Measurements from ENCODE around the gene TNKS2.

Gene TNKS2

DNA sequence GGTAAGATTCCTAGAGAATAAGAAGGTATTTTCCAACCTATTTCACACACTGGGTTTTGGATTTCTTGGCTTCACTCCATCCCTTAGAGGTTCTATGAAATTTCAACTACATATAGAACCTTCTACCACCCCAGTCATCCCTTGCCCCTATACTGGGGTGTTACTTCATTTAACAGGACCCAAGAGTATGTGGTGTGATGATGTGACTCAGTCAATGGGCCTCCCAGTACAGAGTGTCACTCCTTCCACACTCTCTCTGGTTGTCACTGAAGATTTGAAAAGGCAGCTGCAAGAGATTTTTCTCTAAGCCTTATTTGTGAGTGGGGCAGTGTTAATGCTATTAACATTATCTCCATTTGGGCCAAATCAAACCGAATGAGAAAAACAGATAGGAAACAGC, 77.6 kb downstream of the TNKS2 start:
- Histone ChIP-seq H3K27me3 (ENCODE audit: low read depth, low read length) (no peaks in the 10 kb centered on the region), H3K9me3 (ENCODE audit: control insufficient read depth in 1 of 2, low read length in 2 of 2) (no peaks in the 10 kb centered on the region), H3K4me3 (ENCODE audit: low read depth in 1 of 2, low read length in 2 of 2) (no peak overlapping the region), H3K4me1 (ENCODE audit: control insufficient read depth in 1 of 2, insufficient read depth in 2 of 2, low read length in 2 of 2) (no peaks in the 10 kb centered on the region), H3K36me3 (ENCODE audit: control insufficient read depth in 1 of 2, insufficient read depth in 2 of 2, low read length in 2 of 2) (no peaks in the 10 kb centered on the region), H3K27ac (ENCODE audit: low read length) (no peak overlapping the region)

DNA sequence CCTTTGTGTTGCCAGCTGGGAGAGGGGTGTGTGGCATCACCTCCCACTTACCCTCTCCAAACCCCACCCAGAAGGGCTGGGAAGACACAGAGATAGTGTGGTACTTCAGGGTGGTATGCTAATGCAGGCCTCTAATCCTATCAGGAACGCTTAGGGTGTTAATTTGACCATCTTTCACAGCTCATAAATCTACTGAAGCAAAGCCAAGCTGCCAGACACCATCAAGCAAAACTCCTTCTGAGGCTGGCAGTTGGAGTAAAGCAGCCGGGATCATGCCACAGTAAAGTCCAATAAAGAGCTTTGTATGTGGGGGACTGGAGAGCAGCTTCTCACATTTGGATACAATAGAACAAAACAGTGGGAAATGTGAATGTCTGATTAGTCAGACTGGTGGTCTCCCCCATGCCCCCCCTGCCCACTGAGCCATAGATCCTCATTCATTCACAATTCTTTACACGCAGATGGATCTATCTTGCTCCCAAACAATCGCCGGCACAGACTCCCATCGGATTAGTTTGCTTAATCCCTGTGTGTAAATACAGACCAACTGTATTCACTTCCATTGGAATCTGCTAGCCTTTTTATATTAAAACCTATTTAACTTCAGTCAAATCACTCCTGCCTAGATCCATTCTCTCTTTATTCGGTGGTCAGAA, 81.4 kb downstream of the TNKS2 start:
- H3K9me3 ChIP-seq (ENCODE audit: control insufficient read depth in 1 of 2, low read length in 2 of 2): peaks cover 0 to 3% of the 10 kb centered on the region in 2 donors
- no peaks in the 10 kb centered on the region for H3K27me3 ChIP-seq (ENCODE audit: low read depth, low read length)
- no peak overlapping the region for H3K27ac ChIP-seq (ENCODE audit: low read length)
- no peak overlapping the region for H3K4me3 ChIP-seq (ENCODE audit: low read depth in 1 of 2, low read length in 2 of 2)
- H3K36me3 ChIP-seq (ENCODE audit: control insufficient read depth in 1 of 2, insufficient read depth in 2 of 2, low read length in 2 of 2): no peaks in the 10 kb centered on the region
- H3K4me1 ChIP-seq (ENCODE audit: control insufficient read depth in 1 of 2, insufficient read depth in 2 of 2, low read length in 2 of 2): peaks cover 0 to 8% of the 10 kb centered on the region in 2 donors

DNA sequence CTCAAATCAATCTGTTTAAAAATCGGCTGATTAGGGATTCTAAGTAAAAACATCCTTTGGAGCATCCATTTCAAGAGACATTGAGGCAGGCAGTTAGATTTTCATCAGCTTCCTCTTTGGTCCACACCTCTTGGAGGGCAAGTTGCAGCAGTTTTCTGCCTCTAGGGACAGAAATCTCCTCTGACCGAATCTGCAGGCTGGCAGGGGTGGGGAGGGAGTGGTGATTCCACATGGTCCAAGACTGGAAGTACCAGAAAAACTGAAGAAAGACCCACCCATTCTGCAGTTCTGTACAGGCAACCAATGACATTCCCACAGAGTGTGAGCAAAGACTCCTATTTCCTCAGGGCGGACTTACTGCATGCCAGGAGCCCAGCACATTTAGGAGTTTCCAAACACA, 82.1 kb downstream of the TNKS2 start:
- Histone ChIP-seq H3K27me3 (ENCODE audit: low read depth, low read length) (no peaks in the 10 kb centered on the region), H3K4me1 (ENCODE audit: control insufficient read depth in 1 of 2, insufficient read depth in 2 of 2, low read length in 2 of 2) (peaks cover 0 to 8% of the 10 kb centered on the region in 2 donors), H3K36me3 (ENCODE audit: control insufficient read depth in 1 of 2, insufficient read depth in 2 of 2, low read length in 2 of 2) (no peaks in the 10 kb centered on the region), H3K4me3 (ENCODE audit: low read depth in 1 of 2, low read length in 2 of 2) (no peak overlapping the region), H3K9me3 (ENCODE audit: control insufficient read depth in 1 of 2, low read length in 2 of 2) (peaks cover 0 to 3% of the 10 kb centered on the region in 2 donors), H3K27ac (ENCODE audit: low read length) (no peak overlapping the region)

DNA sequence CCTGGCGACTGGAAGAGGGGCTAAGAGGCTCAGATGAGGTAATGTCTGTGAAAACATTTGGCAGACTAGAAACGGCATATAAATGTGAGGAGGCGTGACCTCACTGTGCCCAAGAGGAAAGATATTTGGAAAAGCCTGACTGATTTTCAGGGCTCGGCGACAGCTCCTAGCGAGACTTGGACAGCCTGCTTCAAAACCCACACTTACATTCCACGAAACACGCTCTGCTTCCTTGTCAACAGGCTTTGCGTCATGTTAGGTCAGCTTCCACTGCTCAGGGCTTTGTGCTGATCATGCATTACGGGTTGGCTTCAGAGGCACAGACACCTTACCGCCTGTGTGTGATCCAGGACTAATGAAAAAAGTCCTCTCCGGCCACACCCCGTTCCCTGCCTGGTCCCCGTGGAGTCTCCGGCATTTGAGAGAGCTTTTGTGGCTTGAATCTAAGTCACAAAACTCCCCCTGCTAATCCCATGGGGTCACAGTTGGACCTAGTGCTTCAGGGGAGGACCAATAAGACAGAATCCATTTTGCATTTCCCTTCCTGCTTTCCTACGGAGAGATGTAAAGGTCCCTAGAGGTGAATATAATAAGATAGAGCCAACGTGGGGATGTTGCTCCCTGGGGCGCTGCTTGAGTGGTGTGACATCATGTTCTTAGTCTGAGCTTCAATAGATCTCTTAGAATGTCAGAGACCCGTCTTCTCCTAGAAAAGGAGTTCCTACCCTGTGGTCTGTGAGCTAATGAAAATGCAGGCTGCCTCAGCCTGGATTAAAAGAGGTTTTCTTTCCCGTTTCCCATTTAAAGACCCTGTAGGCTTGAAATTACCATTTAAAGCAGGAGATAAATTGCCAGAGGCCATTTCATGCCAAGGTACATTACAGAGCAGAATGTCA, 85.6 kb downstream of the TNKS2 start:
- H3K27me3 ChIP-seq (ENCODE audit: low read depth, low read length): no peaks in the 10 kb centered on the region
- H3K36me3 ChIP-seq (ENCODE audit: control insufficient read depth in 1 of 2, insufficient read depth in 2 of 2, low read length in 2 of 2): no peaks in the 10 kb centered on the region
- peaks cover 4 to 14% of the 10 kb centered on the region in 2 donors for H3K4me1 ChIP-seq (ENCODE audit: control insufficient read depth in 1 of 2, insufficient read depth in 2 of 2, low read length in 2 of 2)
- H3K27ac ChIP-seq (ENCODE audit: low read length): no peak overlapping the region
- no peak overlapping the region for H3K4me3 ChIP-seq (ENCODE audit: low read depth in 1 of 2, low read length in 2 of 2)
- H3K9me3 ChIP-seq (ENCODE audit: control insufficient read depth in 1 of 2, low read length in 2 of 2): peaks cover 0 to 3% of the 10 kb centered on the region in 2 donors

DNA sequence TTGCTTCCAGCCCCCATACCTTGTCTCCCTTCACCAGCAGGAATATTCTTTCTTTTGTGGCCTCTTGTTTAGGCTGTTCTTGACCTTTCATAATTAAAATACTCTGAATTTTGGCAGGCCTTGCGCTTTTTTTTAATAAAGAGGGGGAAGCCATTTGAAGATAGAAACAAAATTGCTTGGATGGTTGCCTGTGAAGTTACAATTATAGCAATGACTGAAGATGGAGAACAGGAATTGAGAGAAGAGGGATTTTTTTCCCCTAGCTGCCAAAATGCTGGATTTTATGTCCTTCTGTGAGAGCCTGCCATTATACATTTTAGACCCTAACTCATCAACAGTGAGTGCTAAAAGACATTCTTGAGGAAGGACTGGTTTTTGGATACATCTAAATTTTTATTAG, 86.3 kb downstream of the TNKS2 start:
- Histone ChIP-seq H3K4me1 (ENCODE audit: control insufficient read depth in 1 of 2, insufficient read depth in 2 of 2, low read length in 2 of 2) (peaks cover 4 to 14% of the 10 kb centered on the region in 2 donors), H3K4me3 (ENCODE audit: low read depth in 1 of 2, low read length in 2 of 2) (no peak overlapping the region), H3K36me3 (ENCODE audit: control insufficient read depth in 1 of 2, insufficient read depth in 2 of 2, low read length in 2 of 2) (no peaks in the 10 kb centered on the region), H3K27ac (ENCODE audit: low read length) (no peak overlapping the region), H3K27me3 (ENCODE audit: low read depth, low read length) (no peaks in the 10 kb centered on the region), H3K9me3 (ENCODE audit: control insufficient read depth in 1 of 2, low read length in 2 of 2) (peaks cover 0 to 3% of the 10 kb centered on the region in 2 donors)

DNA sequence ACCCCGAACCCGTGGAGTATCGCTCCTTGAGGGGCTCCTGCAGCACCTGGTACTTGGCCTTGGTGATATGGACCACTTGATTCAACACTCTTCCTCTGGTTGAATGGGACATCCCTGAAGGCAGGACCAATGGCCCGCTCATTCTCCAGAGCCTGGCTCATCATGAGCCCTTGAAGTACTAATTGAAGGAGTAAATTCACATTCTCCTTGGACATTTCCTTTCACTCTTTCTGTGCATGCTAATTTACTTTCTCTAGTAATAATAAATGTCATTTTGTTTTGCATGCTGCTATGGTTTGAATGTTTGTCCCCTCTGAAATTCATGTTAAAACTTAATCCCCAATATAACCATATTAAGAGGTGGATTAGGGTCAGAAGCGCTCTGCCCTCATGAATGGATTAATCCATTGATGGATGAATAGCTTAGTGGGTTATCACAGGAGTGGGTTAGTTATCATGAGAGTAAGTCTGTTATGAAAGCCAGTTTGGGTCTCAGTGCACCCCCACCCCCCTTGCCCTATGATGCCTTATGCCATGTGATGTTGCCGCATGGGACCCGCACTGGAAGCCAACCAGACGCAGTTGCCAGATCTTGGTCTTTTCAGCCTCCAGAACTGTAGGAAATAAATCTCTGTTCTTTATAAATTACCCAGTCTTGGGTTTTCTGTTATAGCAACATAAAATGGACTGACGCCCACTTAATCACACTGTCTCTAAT, 87.3 kb downstream of the TNKS2 start:
- no peaks in the 10 kb centered on the region for H3K36me3 ChIP-seq (ENCODE audit: control insufficient read depth in 1 of 2, insufficient read depth in 2 of 2, low read length in 2 of 2)
- H3K27me3 ChIP-seq (ENCODE audit: low read depth, low read length): no peaks in the 10 kb centered on the region
- peaks cover 4 to 14% of the 10 kb centered on the region in 2 donors for H3K4me1 ChIP-seq (ENCODE audit: control insufficient read depth in 1 of 2, insufficient read depth in 2 of 2, low read length in 2 of 2)
- H3K4me3 ChIP-seq (ENCODE audit: low read depth in 1 of 2, low read length in 2 of 2): no peak overlapping the region
- H3K27ac ChIP-seq (ENCODE audit: low read length): no peak overlapping the region
- H3K9me3 ChIP-seq (ENCODE audit: control insufficient read depth in 1 of 2, low read length in 2 of 2): peaks cover 0 to 3% of the 10 kb centered on the region in 2 donors

DNA sequence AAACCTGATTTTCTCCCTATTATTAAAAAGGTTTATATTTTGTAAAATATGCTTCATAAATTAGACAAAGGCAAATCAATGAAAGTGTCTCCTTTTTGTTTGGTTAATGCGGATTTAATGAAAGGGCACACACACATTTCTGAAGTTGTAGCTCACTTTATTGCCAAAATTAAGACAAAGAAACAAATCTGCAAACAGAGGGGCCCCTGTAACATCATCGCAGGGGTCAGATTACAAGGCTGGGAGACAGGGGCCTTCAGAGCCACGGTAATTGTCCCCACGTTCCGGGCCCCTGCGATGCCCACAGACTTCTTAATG, 88.7 kb downstream of the TNKS2 start:
- no peaks in the 10 kb centered on the region for H3K36me3 ChIP-seq (ENCODE audit: control insufficient read depth in 1 of 2, insufficient read depth in 2 of 2, low read length in 2 of 2)
- H3K27ac ChIP-seq (ENCODE audit: low read length): no peak overlapping the region
- no peaks in the 10 kb centered on the region for H3K9me3 ChIP-seq (ENCODE audit: control insufficient read depth in 1 of 2, low read length in 2 of 2)
- H3K4me3 ChIP-seq (ENCODE audit: low read depth in 1 of 2, low read length in 2 of 2): peak overlapping the region; percentile 76 to 77
- H3K27me3 ChIP-seq (ENCODE audit: low read depth, low read length): no peaks in the 10 kb centered on the region
- H3K4me1 ChIP-seq (ENCODE audit: control insufficient read depth in 1 of 2, insufficient read depth in 2 of 2, low read length in 2 of 2): peaks cover 4 to 14% of the 10 kb centered on the region in 2 donors

DNA sequence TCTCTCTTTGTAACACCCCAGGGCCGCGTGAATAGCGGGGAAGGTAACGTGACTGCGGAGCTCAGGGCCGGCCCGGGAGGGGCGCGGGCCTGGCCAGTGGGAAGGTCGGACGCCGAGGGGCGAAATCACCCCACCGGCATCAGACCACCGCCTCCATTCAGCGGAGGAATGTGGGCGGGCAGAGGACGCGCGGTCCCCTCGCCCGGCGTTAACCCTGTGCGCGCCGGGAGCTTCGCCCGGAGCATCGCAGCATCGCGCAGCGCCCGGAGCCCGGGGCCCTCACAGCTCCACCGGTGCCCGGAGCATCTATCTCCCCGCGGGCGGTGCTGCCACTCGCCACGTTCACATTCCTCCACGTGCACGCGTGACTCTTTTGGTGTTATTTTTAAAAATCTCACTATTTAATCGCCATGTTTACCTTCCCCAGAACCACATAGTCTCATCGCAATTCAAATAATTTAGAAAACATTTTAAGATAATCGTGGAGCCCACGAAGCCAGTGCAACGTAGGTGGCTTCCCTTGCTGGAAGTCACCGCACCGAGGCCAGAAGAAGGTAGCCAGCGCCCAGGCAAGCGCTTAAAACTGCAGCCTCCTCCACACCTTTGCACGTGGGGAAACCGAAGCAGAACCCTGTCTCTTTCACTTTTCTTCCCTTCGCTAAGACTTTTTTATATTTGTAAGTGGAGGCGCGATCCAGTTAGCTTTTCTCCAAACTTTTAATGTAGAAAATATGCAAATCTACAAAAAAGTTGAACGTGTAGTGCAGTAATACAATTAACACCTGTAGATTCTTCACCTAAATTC, 89.2 kb downstream of the TNKS2 start:
- Histone ChIP-seq H3K36me3 (ENCODE audit: control insufficient read depth in 1 of 2, insufficient read depth in 2 of 2, low read length in 2 of 2) (no peaks in the 10 kb centered on the region), H3K4me3 (ENCODE audit: low read depth in 1 of 2, low read length in 2 of 2) (peak overlapping the region; percentile 76 to 77), H3K27ac (ENCODE audit: low read length) (no peak overlapping the region), H3K9me3 (ENCODE audit: control insufficient read depth in 1 of 2, low read length in 2 of 2) (no peaks in the 10 kb centered on the region), H3K4me1 (ENCODE audit: control insufficient read depth in 1 of 2, insufficient read depth in 2 of 2, low read length in 2 of 2) (peaks cover 4 to 14% of the 10 kb centered on the region in 2 donors), H3K27me3 (ENCODE audit: low read depth, low read length) (no peaks in the 10 kb centered on the region)

DNA sequence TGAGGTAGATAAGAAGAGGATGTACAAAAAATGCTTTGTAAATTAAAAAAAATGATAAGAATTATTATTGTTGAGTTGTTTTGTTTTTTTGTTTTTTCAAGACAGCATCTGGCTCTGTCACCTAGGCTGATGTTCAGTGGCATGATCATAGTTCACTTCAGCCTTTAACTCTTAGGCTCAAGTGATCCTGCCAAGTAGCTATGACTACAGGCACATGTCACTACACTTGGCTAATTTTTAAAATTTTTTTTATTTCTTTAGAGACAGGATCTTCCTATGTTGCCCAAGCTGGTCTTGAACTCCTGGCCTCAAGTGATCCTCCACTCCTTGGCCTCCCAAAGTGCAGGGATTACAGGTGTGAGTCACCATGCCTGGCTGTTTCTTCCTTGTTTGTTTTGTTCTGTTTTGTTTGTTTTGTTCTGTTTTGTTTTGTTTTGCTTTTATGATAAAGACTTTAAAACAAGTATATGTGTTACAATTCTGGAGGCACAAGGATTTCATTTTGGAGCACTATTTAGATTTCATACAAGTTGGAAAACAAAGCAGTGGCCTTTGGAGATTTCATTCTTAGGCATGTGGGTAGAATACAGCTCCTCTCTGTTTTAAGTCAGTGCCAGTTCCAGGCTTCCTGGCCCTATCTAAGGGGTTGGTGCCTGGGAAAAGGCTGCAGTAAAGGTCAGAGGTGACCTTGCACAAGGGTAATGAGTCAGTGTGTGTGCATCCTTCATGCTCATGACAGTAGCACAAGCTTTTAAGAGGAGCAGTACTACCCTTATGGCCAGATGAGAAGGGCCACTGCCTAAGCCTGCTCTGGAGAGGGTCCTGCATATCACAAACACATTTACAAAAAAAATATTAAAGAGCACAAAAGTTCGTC, 93.1 kb downstream of the TNKS2 start:
- peaks cover 4 to 7% of the 10 kb centered on the region in 2 donors for H3K4me1 ChIP-seq (ENCODE audit: control insufficient read depth in 1 of 2, insufficient read depth in 2 of 2, low read length in 2 of 2)
- no peaks in the 10 kb centered on the region for H3K27me3 ChIP-seq (ENCODE audit: low read depth, low read length)
- no peaks in the 10 kb centered on the region for H3K9me3 ChIP-seq (ENCODE audit: control insufficient read depth in 1 of 2, low read length in 2 of 2)
- H3K4me3 ChIP-seq (ENCODE audit: low read depth in 1 of 2, low read length in 2 of 2): no peak overlapping the region
- H3K36me3 ChIP-seq (ENCODE audit: control insufficient read depth in 1 of 2, insufficient read depth in 2 of 2, low read length in 2 of 2): no peaks in the 10 kb centered on the region
- H3K27ac ChIP-seq (ENCODE audit: low read length): no peak overlapping the region

DNA sequence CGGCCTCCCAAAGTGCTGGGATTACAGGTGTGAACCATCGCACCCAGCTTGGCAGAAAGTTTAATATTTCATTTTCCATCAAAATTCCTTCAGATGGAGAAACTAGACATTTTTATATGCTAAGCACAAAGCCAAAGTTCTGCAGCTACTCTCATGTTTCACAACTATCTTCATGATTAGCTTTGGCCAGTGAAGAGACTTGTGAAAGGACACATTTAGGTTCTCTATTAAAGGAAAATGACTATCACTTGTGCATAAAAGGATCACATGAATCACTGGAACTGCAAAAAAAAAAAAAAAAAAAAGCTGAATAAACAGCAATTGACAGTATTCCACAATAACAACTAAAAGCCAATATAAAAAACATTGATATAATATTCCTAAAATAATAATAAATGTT, 94.8 kb downstream of the TNKS2 start:
- no peaks in the 10 kb centered on the region for H3K27me3 ChIP-seq (ENCODE audit: low read depth, low read length)
- H3K36me3 ChIP-seq (ENCODE audit: control insufficient read depth in 1 of 2, insufficient read depth in 2 of 2, low read length in 2 of 2): no peaks in the 10 kb centered on the region
- no peak overlapping the region for H3K4me3 ChIP-seq (ENCODE audit: low read depth in 1 of 2, low read length in 2 of 2)
- H3K4me1 ChIP-seq (ENCODE audit: control insufficient read depth in 1 of 2, insufficient read depth in 2 of 2, low read length in 2 of 2): peaks cover under 1 to 1% of the 10 kb centered on the region in 2 donors
- H3K27ac ChIP-seq (ENCODE audit: low read length): no peak overlapping the region
- no peaks in the 10 kb centered on the region for H3K9me3 ChIP-seq (ENCODE audit: control insufficient read depth in 1 of 2, low read length in 2 of 2)

Measured in muscle layer of duodenum (tissue), 2 donors.